ENCODE data around the gene LRMDA.

LRMDA gene

DNA sequence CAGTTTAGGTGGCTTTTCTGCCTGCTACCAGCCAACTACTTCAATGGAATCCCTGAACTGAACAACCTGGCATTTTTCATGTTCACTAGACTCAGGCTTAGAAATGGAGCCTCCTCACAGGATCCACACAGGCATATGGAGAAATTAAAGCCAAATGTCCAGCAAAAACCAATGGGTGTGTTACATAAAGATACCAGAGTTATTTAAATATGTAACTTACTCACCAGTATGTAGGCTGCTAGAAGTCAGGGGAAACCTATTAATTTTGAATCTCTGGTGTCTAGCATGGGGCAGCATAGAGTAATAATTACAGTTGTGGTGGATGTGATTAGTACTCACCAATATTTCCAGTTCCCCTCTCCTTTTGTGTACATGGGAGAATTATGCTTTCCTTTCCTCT lies 383.6 kb downstream of the LRMDA start:
- Mint-ChIP-seq H3K36me3 (ENCODE audit: low read depth) (no peaks in the 10 kb centered on the region), H3K4me3 (no peak overlapping the region), H3K4me1 (ENCODE audit: low read depth) (no peaks in the 10 kb centered on the region), H3K27me3 (ENCODE audit: low read depth) (no peaks in the 10 kb centered on the region), H3K9me3 (no peaks in the 10 kb centered on the region), H3K27ac (no peak overlapping the region)

DNA sequence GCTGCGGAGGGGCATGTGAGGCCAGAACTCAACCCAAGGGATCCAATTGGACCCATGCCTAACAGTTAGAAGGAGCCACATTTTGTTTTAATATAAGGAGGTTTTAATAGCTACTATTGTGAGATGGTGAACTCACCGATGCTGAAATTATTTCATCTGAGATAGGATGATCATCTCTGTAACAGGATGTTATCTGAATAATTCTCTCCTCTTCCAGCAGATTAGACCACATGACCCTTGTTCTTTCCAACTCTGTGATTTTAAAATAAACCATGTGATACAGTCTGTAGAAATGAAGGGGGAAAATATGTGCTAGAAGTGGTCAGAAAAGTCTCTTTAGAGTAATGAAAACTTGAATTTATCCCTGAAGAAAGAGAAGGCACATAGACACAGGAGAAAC lies 385.8 kb downstream of the LRMDA start:
- Mint-ChIP-seq H3K27ac (no peak overlapping the region), H3K36me3 (ENCODE audit: low read depth) (no peaks in the 10 kb centered on the region), H3K4me3 (no peak overlapping the region), H3K27me3 (ENCODE audit: low read depth) (no peaks in the 10 kb centered on the region), H3K9me3 (no peaks in the 10 kb centered on the region), H3K4me1 (ENCODE audit: low read depth) (no peaks in the 10 kb centered on the region)

DNA sequence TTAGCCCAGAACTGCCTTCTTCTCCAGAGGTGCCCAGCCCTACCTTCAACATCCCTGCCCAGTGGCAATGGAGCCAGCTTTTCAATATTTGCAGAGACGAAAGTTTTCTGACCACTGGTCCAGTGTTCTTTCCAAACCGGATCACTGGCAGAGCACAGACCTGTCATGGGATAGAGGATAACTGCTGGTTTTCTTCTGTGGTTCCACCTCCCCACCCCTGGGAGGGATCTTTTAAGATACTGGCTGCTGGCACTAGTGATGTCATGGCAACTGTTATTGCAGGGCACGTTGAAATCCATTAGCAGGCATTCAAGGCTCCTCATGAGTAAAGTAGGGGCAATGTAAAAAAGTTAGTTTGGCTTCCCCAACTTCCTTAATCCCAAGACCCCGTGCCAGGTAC lies 387.1 kb downstream of the LRMDA start:
- Mint-ChIP-seq H3K36me3 (ENCODE audit: low read depth) (no peaks in the 10 kb centered on the region), H3K4me3 (no peak overlapping the region), H3K27ac (no peak overlapping the region), H3K4me1 (ENCODE audit: low read depth) (no peaks in the 10 kb centered on the region), H3K9me3 (no peaks in the 10 kb centered on the region), H3K27me3 (ENCODE audit: low read depth) (no peaks in the 10 kb centered on the region)

DNA sequence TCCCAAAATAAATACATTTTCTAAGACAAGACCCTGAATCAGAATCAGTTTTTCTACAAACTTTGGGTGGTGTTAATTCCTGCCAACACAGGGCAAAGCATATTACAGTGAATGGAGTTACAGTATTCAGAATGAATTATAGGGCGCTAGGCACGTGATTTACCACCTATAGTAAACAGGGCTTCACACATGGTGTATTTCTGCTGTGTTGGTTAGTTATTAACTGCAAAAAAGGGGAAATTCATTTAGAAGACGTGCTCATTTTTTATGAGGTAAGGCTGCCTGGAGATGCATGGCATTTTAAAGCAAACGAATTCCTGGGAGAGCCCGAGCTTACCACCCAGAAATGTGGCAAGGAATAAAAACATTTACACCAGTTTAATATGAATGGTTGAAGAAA lies 393.8 kb downstream of the LRMDA start:
- no peaks in the 10 kb centered on the region for H3K27me3 Mint-ChIP-seq (ENCODE audit: low read depth)
- H3K4me1 Mint-ChIP-seq (ENCODE audit: low read depth): no peaks in the 10 kb centered on the region
- no peaks in the 10 kb centered on the region for H3K36me3 Mint-ChIP-seq (ENCODE audit: low read depth)
- H3K9me3 Mint-ChIP-seq: no peaks in the 10 kb centered on the region
- no peak overlapping the region for H3K27ac Mint-ChIP-seq
- no peak overlapping the region for H3K4me3 Mint-ChIP-seq

DNA sequence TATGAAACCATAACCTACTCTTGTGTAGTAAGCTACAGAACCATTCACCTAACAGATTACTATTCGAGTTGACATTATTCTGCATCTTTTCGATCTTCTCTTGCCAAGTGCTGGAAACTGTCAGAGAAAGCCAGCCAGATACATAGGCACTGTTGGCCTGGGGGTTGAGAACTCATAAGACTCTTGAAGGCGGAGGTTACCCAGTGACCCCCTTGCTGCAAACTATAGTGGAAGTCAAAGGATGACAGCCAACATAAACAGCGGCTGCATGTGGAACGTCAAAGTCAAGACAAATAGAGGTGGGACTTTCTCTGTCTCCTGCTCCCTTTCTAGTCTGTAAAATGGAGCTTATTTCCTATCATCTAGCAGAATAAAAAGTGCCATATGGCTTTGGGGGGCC lies 394.2 kb downstream of the LRMDA start:
- H3K27me3 Mint-ChIP-seq (ENCODE audit: low read depth): no peaks in the 10 kb centered on the region
- H3K36me3 Mint-ChIP-seq (ENCODE audit: low read depth): no peaks in the 10 kb centered on the region
- H3K27ac Mint-ChIP-seq: no peak overlapping the region
- no peak overlapping the region for H3K4me3 Mint-ChIP-seq
- no peaks in the 10 kb centered on the region for H3K4me1 Mint-ChIP-seq (ENCODE audit: low read depth)
- H3K9me3 Mint-ChIP-seq: peaks cover 2% of the 10 kb centered on the region

DNA sequence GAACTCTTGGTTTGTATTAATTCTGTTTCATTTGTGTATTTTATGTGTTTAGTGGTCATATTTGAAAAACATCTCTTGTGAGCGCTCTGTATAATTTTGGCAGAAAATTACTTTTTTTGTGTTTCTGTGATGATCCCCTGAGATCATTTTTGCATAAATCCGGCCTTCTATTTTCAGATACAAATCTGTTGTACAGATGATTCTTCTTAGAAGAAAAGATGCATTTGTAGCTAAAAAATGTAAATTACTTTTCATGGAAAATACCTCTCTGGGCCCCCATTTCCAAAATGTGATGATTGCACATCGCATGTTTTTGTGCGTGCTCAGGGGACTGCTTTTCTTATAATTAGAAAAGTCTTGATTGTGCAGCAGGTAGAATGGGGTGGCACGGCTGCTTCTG lies 395.4 kb downstream of the LRMDA start:
- H3K4me1 Mint-ChIP-seq (ENCODE audit: low read depth): no peaks in the 10 kb centered on the region
- no peak overlapping the region for H3K27ac Mint-ChIP-seq
- no peaks in the 10 kb centered on the region for H3K27me3 Mint-ChIP-seq (ENCODE audit: low read depth)
- peaks cover 4% of the 10 kb centered on the region for H3K9me3 Mint-ChIP-seq
- H3K4me3 Mint-ChIP-seq: no peak overlapping the region
- H3K36me3 Mint-ChIP-seq (ENCODE audit: low read depth): no peaks in the 10 kb centered on the region

DNA sequence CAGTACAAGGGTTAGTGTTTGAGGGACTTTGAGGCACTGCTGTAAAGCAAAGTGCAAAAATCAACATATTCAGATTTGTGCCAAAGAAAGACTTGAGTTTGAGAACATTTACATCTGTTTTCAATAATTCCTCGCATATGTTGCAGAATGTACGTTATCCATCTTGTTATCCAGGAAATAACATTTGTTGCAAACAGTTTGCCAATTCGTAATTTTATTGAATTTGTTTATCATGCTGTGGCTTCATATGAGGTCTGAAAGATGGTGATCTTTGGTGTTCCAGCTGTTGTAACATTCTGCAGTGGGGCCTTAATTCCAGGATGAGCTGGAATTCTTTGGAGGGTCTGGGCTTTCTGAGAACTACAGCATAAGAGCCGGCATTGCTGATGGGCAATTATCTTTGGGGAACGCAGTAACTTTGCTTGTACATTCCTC lies 396.2 kb downstream of the LRMDA start:
- no peaks in the 10 kb centered on the region for H3K4me1 Mint-ChIP-seq (ENCODE audit: low read depth)
- no peak overlapping the region for H3K4me3 Mint-ChIP-seq
- no peaks in the 10 kb centered on the region for H3K36me3 Mint-ChIP-seq (ENCODE audit: low read depth)
- H3K27me3 Mint-ChIP-seq (ENCODE audit: low read depth): no peaks in the 10 kb centered on the region
- H3K9me3 Mint-ChIP-seq: peaks cover 4% of the 10 kb centered on the region
- H3K27ac Mint-ChIP-seq: no peak overlapping the region

DNA sequence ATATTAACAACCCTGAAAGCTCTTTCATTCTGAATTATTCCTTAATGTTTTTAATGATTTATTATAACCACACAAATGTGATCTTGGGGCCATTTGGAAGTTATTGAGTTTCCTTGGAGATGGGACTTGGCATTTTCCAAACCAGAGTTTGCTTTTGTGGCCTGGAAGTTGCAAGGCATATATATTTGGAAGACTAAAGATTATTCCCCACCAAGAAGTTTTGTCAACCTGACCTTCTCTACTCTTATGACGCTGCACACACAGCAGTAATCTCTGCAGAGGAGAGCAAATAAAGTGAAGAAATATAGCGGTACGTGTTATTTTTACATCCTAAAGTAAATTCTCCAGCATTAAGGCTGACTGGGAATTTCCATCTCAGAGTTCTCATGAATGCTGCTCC lies 397.0 kb downstream of the LRMDA start:
- H3K4me3 Mint-ChIP-seq: no peak overlapping the region
- H3K27ac Mint-ChIP-seq: no peak overlapping the region

DNA sequence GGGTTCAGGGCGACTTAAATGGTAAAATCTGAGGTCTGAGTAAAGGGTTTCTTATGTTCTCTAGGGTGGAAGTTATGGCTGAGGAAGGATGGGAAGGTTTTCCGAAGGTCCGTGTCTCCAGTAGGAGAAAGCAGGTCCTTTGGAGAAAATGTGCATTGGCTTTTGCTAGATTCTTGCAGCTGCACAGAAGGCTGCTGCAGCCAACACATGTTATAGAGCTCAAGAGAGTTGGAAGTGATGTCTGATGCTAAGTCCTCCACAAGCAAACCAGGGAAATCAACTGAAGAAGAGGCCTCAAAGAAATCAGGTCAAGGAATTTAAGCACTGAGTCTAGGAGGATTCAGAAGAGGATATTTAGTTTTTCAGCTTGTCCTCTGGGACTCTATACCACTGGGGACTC lies 404.6 kb downstream of the LRMDA start:
- no peaks in the 10 kb centered on the region for H3K4me1 Mint-ChIP-seq (ENCODE audit: low read depth)
- H3K27ac Mint-ChIP-seq: no peak overlapping the region
- H3K4me3 Mint-ChIP-seq: no peak overlapping the region

More for the DNA sequence above, 397.0 kb downstream of the LRMDA start:
- peaks cover 4% of the 10 kb centered on the region for H3K9me3 Mint-ChIP-seq
- H3K27me3 Mint-ChIP-seq (ENCODE audit: low read depth): no peaks in the 10 kb centered on the region
- no peaks in the 10 kb centered on the region for H3K36me3 Mint-ChIP-seq (ENCODE audit: low read depth)
- H3K4me1 Mint-ChIP-seq (ENCODE audit: low read depth): no peaks in the 10 kb centered on the region

DNA sequence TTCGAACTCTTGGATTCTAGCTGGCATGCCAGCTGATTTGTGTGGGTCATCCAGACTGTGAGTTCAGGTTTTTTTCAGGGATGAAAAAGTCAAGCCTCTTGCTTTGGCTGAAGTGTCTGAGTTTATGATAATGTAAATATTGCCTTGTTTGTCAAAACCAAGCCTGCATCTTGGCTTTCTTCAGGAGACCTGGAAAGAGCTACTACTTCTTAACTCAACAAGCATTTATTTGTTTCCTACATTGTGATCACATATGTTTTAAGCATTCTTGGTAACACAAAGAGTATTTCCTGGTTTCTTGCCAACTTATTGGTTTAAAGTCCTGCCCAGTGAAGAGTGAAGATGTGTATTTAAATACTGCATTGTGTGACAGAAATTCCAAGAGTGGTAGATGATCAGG lies 407.1 kb downstream of the LRMDA start:
- H3K27ac Mint-ChIP-seq: no peak overlapping the region

More for the DNA sequence above, 404.6 kb downstream of the LRMDA start:
- H3K9me3 Mint-ChIP-seq: no peaks in the 10 kb centered on the region
- no peaks in the 10 kb centered on the region for H3K36me3 Mint-ChIP-seq (ENCODE audit: low read depth)
- no peaks in the 10 kb centered on the region for H3K27me3 Mint-ChIP-seq (ENCODE audit: low read depth)

DNA sequence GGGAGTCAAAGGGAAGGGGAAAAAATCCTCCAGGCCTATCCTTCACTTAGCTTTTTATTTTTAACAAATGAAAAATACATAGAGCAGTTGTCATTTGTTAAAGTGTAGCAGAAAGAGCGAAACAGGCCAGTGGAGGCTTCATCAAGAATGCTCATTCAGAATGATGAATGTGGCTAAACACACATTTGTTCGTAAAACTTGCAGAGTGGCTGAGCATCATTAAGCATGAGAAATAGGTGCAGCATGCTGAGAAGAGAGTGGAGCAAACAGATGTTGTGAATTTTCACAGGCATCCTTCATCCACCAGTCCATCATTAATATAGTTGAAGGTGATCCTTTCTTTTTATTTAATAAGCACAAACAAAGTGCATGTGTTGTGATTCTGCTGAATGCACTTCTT lies 407.6 kb downstream of the LRMDA start:
- Mint-ChIP-seq H3K4me1 (ENCODE audit: low read depth) (no peaks in the 10 kb centered on the region), H3K4me3 (no peak overlapping the region), H3K36me3 (ENCODE audit: low read depth) (no peaks in the 10 kb centered on the region), H3K9me3 (no peaks in the 10 kb centered on the region), H3K27ac (no peak overlapping the region), H3K27me3 (ENCODE audit: low read depth) (no peaks in the 10 kb centered on the region)

More for the DNA sequence above, 407.1 kb downstream of the LRMDA start:
- H3K36me3 Mint-ChIP-seq (ENCODE audit: low read depth): no peaks in the 10 kb centered on the region
- H3K9me3 Mint-ChIP-seq: no peaks in the 10 kb centered on the region
- no peaks in the 10 kb centered on the region for H3K27me3 Mint-ChIP-seq (ENCODE audit: low read depth)
- H3K4me3 Mint-ChIP-seq: no peak overlapping the region
- no peaks in the 10 kb centered on the region for H3K4me1 Mint-ChIP-seq (ENCODE audit: low read depth)

DNA sequence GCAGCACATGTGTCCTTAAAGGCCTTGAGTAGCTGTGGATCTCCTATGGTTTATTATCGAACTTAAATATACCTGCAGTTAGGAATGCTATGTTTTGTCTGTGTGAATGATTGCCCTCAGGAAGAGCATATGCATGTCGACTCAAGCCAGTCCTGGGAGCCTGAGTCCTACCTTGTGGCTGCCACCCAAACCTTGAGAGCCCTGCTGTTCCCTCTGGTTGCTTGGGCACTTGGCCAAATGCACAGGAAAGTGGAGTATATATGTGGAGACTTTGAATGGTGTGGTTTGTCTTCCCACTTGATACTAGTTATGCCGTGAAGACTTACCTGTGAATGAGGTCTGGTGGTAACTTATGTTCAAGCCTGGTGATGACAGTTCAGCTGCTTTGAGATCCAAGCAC lies 409.8 kb downstream of the LRMDA start:
- H3K4me3 Mint-ChIP-seq: no peak overlapping the region

DNA sequence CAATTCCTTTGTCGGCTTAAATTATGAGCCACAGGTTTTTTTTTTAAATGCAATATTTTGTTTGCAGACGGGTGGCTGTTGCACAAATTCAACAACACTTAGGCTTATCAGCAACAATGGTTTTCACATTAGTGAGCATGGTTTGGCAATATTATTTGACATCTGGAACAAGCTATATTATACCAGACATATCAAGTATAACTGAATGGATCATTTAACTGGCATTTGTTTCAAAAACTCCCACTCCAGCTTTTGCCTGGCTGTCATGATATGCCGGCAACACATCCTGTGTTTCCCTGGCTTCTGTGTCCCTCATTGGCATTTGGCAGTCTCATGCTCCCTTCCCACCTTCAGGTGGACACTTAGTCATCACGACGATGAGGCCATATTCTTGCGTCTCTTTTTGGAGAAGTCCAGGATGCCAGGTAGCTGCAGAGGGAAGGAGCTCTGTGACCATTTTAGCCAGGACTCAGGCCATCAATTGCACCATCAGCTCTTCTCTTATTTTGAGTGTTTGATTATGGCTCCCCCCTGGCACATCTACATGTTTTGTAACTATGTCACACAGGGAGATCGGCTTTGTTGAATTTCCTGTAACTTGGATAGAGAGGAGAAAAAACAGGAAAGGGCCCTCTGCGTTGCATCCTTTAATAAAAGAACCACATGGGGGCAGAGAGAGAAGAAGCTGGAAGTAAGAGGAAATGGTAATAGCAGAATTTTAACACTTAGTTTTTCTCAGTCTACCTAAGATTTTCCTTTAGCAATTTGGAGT lies 413.9 kb downstream of the LRMDA start:
- no peaks in the 10 kb centered on the region for H3K27me3 Mint-ChIP-seq (ENCODE audit: low read depth)
- no peak overlapping the region for H3K4me3 Mint-ChIP-seq
- H3K4me1 Mint-ChIP-seq (ENCODE audit: low read depth): no peaks in the 10 kb centered on the region
- H3K9me3 Mint-ChIP-seq: no peaks in the 10 kb centered on the region
- H3K36me3 Mint-ChIP-seq (ENCODE audit: low read depth): no peaks in the 10 kb centered on the region
- no peak overlapping the region for H3K27ac Mint-ChIP-seq

More for the DNA sequence above, 409.8 kb downstream of the LRMDA start:
- Mint-ChIP-seq H3K27me3 (ENCODE audit: low read depth) (no peaks in the 10 kb centered on the region), H3K4me1 (ENCODE audit: low read depth) (no peaks in the 10 kb centered on the region), H3K9me3 (no peaks in the 10 kb centered on the region), H3K36me3 (ENCODE audit: low read depth) (no peaks in the 10 kb centered on the region), H3K27ac (no peak overlapping the region)

DNA sequence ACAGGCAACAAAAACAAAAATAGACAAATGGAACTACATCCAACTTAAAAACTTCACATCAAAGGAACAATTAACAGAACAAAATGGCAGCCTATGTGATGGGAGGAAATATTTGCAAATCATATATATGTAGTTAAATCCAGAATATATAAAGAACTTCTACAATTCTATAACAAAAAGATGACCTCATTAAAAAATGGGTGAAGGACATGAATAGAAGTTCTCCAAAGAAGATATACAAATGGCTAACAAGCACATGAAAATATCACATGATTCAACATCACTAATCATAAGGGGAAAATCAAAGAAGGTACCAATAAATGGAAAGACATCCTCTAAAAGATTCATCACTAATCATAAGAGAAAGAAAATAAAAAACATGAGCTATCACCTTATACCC lies 416.1 kb downstream of the LRMDA start:
- H3K4me1 Mint-ChIP-seq (ENCODE audit: low read depth): no peaks in the 10 kb centered on the region
- H3K4me3 Mint-ChIP-seq: no peak overlapping the region
- no peaks in the 10 kb centered on the region for H3K36me3 Mint-ChIP-seq (ENCODE audit: low read depth)
- H3K27me3 Mint-ChIP-seq (ENCODE audit: low read depth): no peaks in the 10 kb centered on the region
- H3K9me3 Mint-ChIP-seq: no peaks in the 10 kb centered on the region
- no peak overlapping the region for H3K27ac Mint-ChIP-seq

DNA sequence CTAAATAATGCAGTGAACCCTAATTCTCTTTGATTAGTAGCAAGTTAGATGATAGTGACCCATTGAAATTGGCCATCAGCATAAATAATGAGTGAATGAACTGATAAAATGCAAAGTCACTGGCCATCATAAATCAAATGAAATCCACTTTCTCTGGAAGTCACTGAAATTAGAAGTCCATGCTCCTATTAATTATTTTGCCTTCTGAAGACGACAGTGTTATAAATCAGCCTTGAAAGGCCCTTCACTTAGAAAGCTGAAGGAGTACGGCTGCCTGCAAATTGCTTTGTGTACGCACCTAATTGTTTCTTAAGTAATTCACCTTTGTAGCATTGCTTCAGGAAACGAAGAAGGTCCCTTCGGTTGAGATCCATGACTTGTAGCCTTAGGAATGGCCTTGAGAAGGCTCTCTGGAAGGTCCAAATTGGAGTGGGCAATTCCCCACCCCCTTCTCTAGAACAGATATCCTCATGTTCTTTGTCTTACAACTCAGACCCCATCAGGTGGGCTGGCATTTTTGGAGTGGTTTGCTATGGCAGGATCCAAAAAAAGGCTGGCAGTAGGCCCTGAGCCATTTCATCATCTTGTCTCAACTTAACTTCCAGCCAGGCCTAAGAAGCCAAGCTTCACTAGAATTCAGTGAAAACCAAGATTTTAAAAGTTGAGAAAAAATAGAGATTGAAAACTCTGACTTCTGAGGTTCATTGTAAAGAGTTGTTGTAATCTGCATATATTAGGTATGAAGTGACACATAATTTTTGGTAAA lies 420.3 kb downstream of the LRMDA start:
- H3K9me3 Mint-ChIP-seq: no peaks in the 10 kb centered on the region
- H3K36me3 Mint-ChIP-seq (ENCODE audit: low read depth): no peaks in the 10 kb centered on the region
- H3K4me3 Mint-ChIP-seq: no peak overlapping the region
- no peak overlapping the region for H3K27ac Mint-ChIP-seq
- H3K27me3 Mint-ChIP-seq (ENCODE audit: low read depth): no peaks in the 10 kb centered on the region
- H3K4me1 Mint-ChIP-seq (ENCODE audit: low read depth): no peaks in the 10 kb centered on the region

All from T-helper 1 cell treated with Interleukin-12 subunit alpha and Interleukin-12 subunit beta and Interleukin-4 antibody, amounts not matched to agents 30 μg/mL and 1 μg/mL, for 36 hours (primary cell).